Ecto neural progenitor cell (in vitro differentiated cells): ENCODE data around the gene PCSK2.

ENCODE experiments used
- DNase-seq: peaks from one replicate; pipeline ENCODE4 v3.0.0-alpha.2; 2018; ENCODE audit warnings: low spot score

Gene PCSK2

GRCh38 chr20:17339000-17339399 lies 112.2 kb downstream of the PCSK2 start:
- DNase-seq = no peak

- no peak for DNase-seq
These were observed 116.3 kb downstream of the PCSK2 start for GRCh38 chr20:17343091-17343490.

GRCh38 chr20:17343656-17344452 lies 117.0 kb downstream of the PCSK2 start:
- no peak for DNase-seq

GRCh38 chr20:17344790-17345189 lies 118.0 kb downstream of the PCSK2 start:
- no peak for DNase-seq

- no peak for DNase-seq
These were observed 118.5 kb downstream of the PCSK2 start for GRCh38 chr20:17345321-17345720.

- no peak for DNase-seq
These were observed 123.5 kb downstream of the PCSK2 start for GRCh38 chr20:17350321-17350720.

- DNase-seq = no peak
These were observed 130.4 kb downstream of the PCSK2 start for GRCh38 chr20:17357238-17357637.

- DNase-seq = no peak
These were observed 132.0 kb downstream of the PCSK2 start for GRCh38 chr20:17358854-17359253.

- no peak for DNase-seq
These were observed 137.8 kb downstream of the PCSK2 start for GRCh38 chr20:17364681-17365080.

GRCh38 chr20:17365831-17366230 lies 139.0 kb downstream of the PCSK2 start:
- DNase-seq = no peak

GRCh38 chr20:17369506-17369905 lies 142.7 kb downstream of the PCSK2 start:
- DNase-seq = no peak

GRCh38 chr20:17372806-17373440 lies 146.1 kb downstream of the PCSK2 start:
- no peak for DNase-seq

- no peak for DNase-seq
These were observed 147.2 kb downstream of the PCSK2 start for GRCh38 chr20:17374086-17374485.

- no peak for DNase-seq
These were observed 149.2 kb downstream of the PCSK2 start for GRCh38 chr20:17376031-17376430.

GRCh38 chr20:17377231-17377630 lies 150.4 kb downstream of the PCSK2 start:
- DNase-seq = no peak

- no peak for DNase-seq
These were observed 152.8 kb downstream of the PCSK2 start for GRCh38 chr20:17379651-17380050.

GRCh38 chr20:17380801-17381200 lies 154.0 kb downstream of the PCSK2 start:
- DNase-seq = no peak

GRCh38 chr20:17381724-17382123 lies 154.9 kb downstream of the PCSK2 start:
- no peak for DNase-seq

- no peak for DNase-seq
These were observed 159.0 kb downstream of the PCSK2 start for GRCh38 chr20:17385798-17386197.

- DNase-seq = no peak
These were observed 163.8 kb downstream of the PCSK2 start for GRCh38 chr20:17390655-17391054.

- DNase-seq = no peak
These were observed 164.4 kb downstream of the PCSK2 start for GRCh38 chr20:17391127-17391771.

- DNase-seq = no peak
These were observed 167.6 kb downstream of the PCSK2 start for GRCh38 chr20:17394411-17394810.

GRCh38 chr20:17395729-17396128 lies 168.9 kb downstream of the PCSK2 start:
- DNase-seq = no peak
